H1 (cell line): Measurements from ENCODE around the gene METTL8. TPM values are rescaled to one million over a fixed set of nuclear protein-coding genes. Genes with fewer than 3 reads are reported as not detected.
"Not testable (repeated sequence)": the region's sequence is repeated elsewhere in the genome, so short reads cannot be mapped to it uniquely, and the experiment has no call there.

Experiments
- CTCF ChIA-PET: fragments of 300-600 bp; sonication (Branson Sonifier 250); formaldehyde crosslinking; loops from one replicate; lab custom pipeline; 2021; ENCODE audit not compliant: partially characterized antibody; lab: Charles Lee
- POLR2A ChIA-PET: fragments of 300-600 bp; sonication (Branson Sonifier 250); formaldehyde crosslinking; loops from one replicate; lab custom pipeline; 2021; ENCODE audit warnings: inconsistent platforms; ENCODE audit not compliant: partially characterized antibody; lab: Charles Lee
- DNase-seq, 2 experiments: peaks; one replicate each; pipeline versions ENCODE4 v3.0.0 to v3.0.0-alpha.2; 2010 to 2022; ENCODE audit warnings: low spot score in 2 of 2, low read depth in 1 of 2, mixed read lengths in 1 of 2
- FAIRE-seq: peaks from 2 replicates; lab custom pipeline; 2011; peaks lifted over from hg19 to GRCh38; lab: Jason Lieb, UNC
- H2AFZ ChIP-seq: 2 replicates; pipeline ENCODE4 v1.8.1; 2012; ENCODE audit warnings: low read length, inconsistent platforms
- H2AK5ac ChIP-seq: 2 replicates; pipeline ENCODE4 v1.6.1; 2013; ENCODE audit warnings: low read depth, low read length
- H2BK120ac ChIP-seq: replicated peaks from 2 replicates; pipeline ENCODE3; 2013; ENCODE audit warnings: low read depth, low read length, inconsistent platforms
- H2BK12ac ChIP-seq: 2 replicates; pipeline ENCODE4 v1.6.1; 2013; ENCODE audit warnings: low read depth, low read length
- H2BK15ac ChIP-seq: 2 replicates; pipeline ENCODE4 v1.6.1; 2013; ENCODE audit warnings: low read length
- H2BK20ac ChIP-seq: 2 replicates; pipeline ENCODE4 v1.6.1; 2013; ENCODE audit warnings: low read length
- H2BK5ac ChIP-seq: 2 replicates; pipeline ENCODE4 v1.6.1; 2013; ENCODE audit warnings: low read depth, low read length
- H3K14ac ChIP-seq: 2 replicates; pipeline ENCODE4 v1.6.1; 2013; ENCODE audit warnings: inconsistent platforms; ENCODE audit not compliant: insufficient read length
- H3K18ac ChIP-seq: 2 replicates; pipeline ENCODE4 v1.6.1; 2013; ENCODE audit warnings: low read length; ENCODE audit errors: extremely low read depth
- H3K23ac ChIP-seq: 2 replicates; pipeline ENCODE4 v1.6.1; 2013; ENCODE audit warnings: inconsistent platforms; ENCODE audit not compliant: insufficient read length
- H3K23me2 ChIP-seq: 2 replicates; pipeline ENCODE4 v1.6.1; 2013; ENCODE audit warnings: low read depth, low read length
- H3K27ac ChIP-seq: 2 replicates; pipeline ENCODE4 v1.6.1; 2011; ENCODE audit warnings: low read depth, low read length, inconsistent platforms
- H3K27me3 ChIP-seq, 4 experiments: replicated peaks in 1 of 4; 1 replicate in 1 of 4; 2 replicates in 3 of 4; pipeline versions ENCODE4 v1.6.1 to v1.8.1; 2011 to 2013; ENCODE audit warnings: low read length in 3 of 4, mild to moderate bottlenecking in 3 of 4, inconsistent platforms in 2 of 4, mixed read lengths in 2 of 4, moderate library complexity in 1 of 4; ENCODE audit not compliant: control insufficient read depth in 3 of 4, insufficient read depth in 3 of 4; ENCODE audit errors: extremely low read depth in 1 of 4
- H3K36me3 ChIP-seq, 4 experiments: 2 replicates each; pipeline versions ENCODE4 v1.6.1 to v1.8.1; 2011 to 2013; ENCODE audit warnings: mild to moderate bottlenecking in 4 of 4, low read length in 3 of 4, moderate library complexity in 2 of 4, control low read depth in 1 of 4, inconsistent platforms in 1 of 4; ENCODE audit not compliant: insufficient read depth in 4 of 4, control insufficient read depth in 2 of 4
- H3K4ac ChIP-seq: replicated peaks from 2 replicates; pipeline ENCODE3; 2013; ENCODE audit warnings: low read length, low read depth, mixed read lengths, inconsistent platforms; ENCODE audit not compliant: insufficient read length
- H3K4me1 ChIP-seq, 4 experiments: replicated peaks in 1 of 4; 1 replicate in 1 of 4; 2 replicates in 3 of 4; pipeline versions ENCODE4 v1.6.1 to v1.8.1; 2011 to 2013; ENCODE audit warnings: low read length in 3 of 4, inconsistent platforms in 2 of 4, mixed read lengths in 1 of 4; ENCODE audit not compliant: insufficient read depth in 4 of 4, control insufficient read depth in 3 of 4
- H3K4me2 ChIP-seq, 2 experiments: 2 replicates each; pipeline versions ENCODE4 v1.6.1 to v1.8.1; 2011 to 2013; ENCODE audit warnings: low read depth in 2 of 2, low read length in 2 of 2, control low read depth in 1 of 2, inconsistent platforms in 1 of 2, mild to moderate bottlenecking in 1 of 2; ENCODE audit not compliant: insufficient read depth in 1 of 2
- H3K4me3 ChIP-seq, 4 experiments: fragments of 200-600, 300-600 bp in 1 of 4; sonication (generic), shearing (Covaris generic), sonication (Bioruptor Twin) in 1 of 4; 2 replicates each; pipeline versions ENCODE4 v1.5.1 to v1.8.1; 2011 to 2016; ENCODE audit warnings: low read length in 4 of 4, low read depth in 3 of 4, control low read depth in 2 of 4, inconsistent platforms in 2 of 4, mild to moderate bottlenecking in 2 of 4, mixed read lengths in 1 of 4, moderate library complexity in 1 of 4; ENCODE audit not compliant: insufficient read depth in 2 of 4; ENCODE audit errors: extremely low read depth in 1 of 4
- H3K56ac ChIP-seq: replicated peaks from 2 replicates; pipeline ENCODE3; 2013; ENCODE audit warnings: low read depth, mild to moderate bottlenecking, mixed read lengths, low read length, inconsistent platforms; ENCODE audit not compliant: insufficient read length
- H3K79me1 ChIP-seq: 2 replicates; pipeline ENCODE4 v1.6.1; 2013; ENCODE audit warnings: low read depth, low read length, control low read depth
- H3K79me2 ChIP-seq, 2 experiments: 2 replicates each; pipeline versions ENCODE4 v1.6.1 to v1.8.1; 2012 to 2013; ENCODE audit warnings: low read length in 2 of 2, mild to moderate bottlenecking in 2 of 2, inconsistent platforms in 1 of 2; ENCODE audit not compliant: insufficient read depth in 2 of 2, control insufficient read depth in 1 of 2
- H3K9ac ChIP-seq, 4 experiments: replicated peaks in 1 of 4; 1 replicate in 1 of 4; 2 replicates in 3 of 4; pipeline versions ENCODE4 v1.6.1 to v1.8.1; 2011 to 2013; ENCODE audit warnings: low read depth in 3 of 4, low read length in 3 of 4, control low read depth in 2 of 4, mild to moderate bottlenecking in 2 of 4, moderate library complexity in 2 of 4, inconsistent platforms in 1 of 4; ENCODE audit errors: extremely low read depth in 1 of 4
- H3K9me3 ChIP-seq, 2 experiments: 2 replicates each; pipeline versions ENCODE4 v1.6.1 to v1.8.1; 2012 to 2013; ENCODE audit warnings: mild to moderate bottlenecking in 2 of 2, moderate library complexity in 2 of 2, control low read depth in 1 of 2, inconsistent platforms in 1 of 2, low read depth in 1 of 2, low read length in 1 of 2, mixed read lengths in 1 of 2; ENCODE audit not compliant: insufficient read depth in 2 of 2
- H4K20me1 ChIP-seq, 2 experiments: replicated peaks in 1 of 2; 2 replicates each; pipeline versions ENCODE3 to v1.8.1; 2011 to 2013; ENCODE audit warnings: inconsistent platforms in 2 of 2, low read length in 2 of 2, mild to moderate bottlenecking in 1 of 2; ENCODE audit not compliant: insufficient read depth in 2 of 2, control insufficient read depth in 1 of 2
- H4K5ac ChIP-seq: 2 replicates; pipeline ENCODE4 v1.6.1; 2013; ENCODE audit warnings: low read length, low read depth, mixed read lengths, inconsistent platforms; ENCODE audit not compliant: insufficient read length
- H4K8ac ChIP-seq: 2 replicates; pipeline ENCODE4 v1.8.0; 2013; ENCODE audit warnings: mild to moderate bottlenecking, moderate library complexity, low read length, inconsistent platforms; ENCODE audit not compliant: insufficient read depth; ENCODE audit errors: extremely low read depth
- H4K91ac ChIP-seq: replicated peaks from 2 replicates; pipeline ENCODE3; 2013; ENCODE audit warnings: low read length, mixed read lengths, inconsistent platforms; ENCODE audit not compliant: insufficient read length
- JUN ChIP-seq: IDR thresholded peaks from 2 replicates; pipeline ENCODE4 v1.6.1; 2011; ENCODE audit warnings: low read depth, mild to moderate bottlenecking, improper control_type of control experiment, low read length
- WGBS, 2 experiments: shearing (Covaris generic) in 1 of 2; methylation state at CpG; one replicate each; pipeline versions ENCODE4 v1.1.6 to v1.1.7; 2013 to 2015; ENCODE audit warnings: low lambda C conversion rate in 2 of 2, mixed read lengths in 2 of 2, inconsistent platforms in 1 of 2, low coverage in 1 of 2, missing lambda C conversion rate in 1 of 2; ENCODE audit not compliant: insufficient replicate concordance in 2 of 2, insufficient coverage in 1 of 2, insufficient read length in 1 of 2; ENCODE audit errors: extremely low coverage in 1 of 2, missing lambda C conversion rate in 1 of 2; 5-methylcytosine and 5-hydroxymethylcytosine counted together
- polyA plus RNA-seq, 7 experiments: library from polyadenylated mRNA; depleted of rRNA in 3 of 7; stranded (reverse) in 5 of 7; unstranded in 2 of 7; fragments of >200 nt in 5 of 7; fragments of 200-250 nt in 2 of 7; gene quantifications; 1 replicate in 5 of 7; 2 replicates in 1 of 7; 4 replicates in 1 of 7; pipeline versions ENCODE4 v1.2.1 to v1.2.3, GENCODE V29; 2011 to 2013; ENCODE audit warnings: missing spikeins in 2 of 7, mixed read lengths in 2 of 7
- total RNA-seq: library from RNA; stranded (reverse); fragmentation: NEBNext Ultra II Directional; extraction: Animal tissue kit (Norgen Biotek cat#: 25700); gene quantifications from 2 replicates; pipeline ENCODE4 v1.2.1, GENCODE V29; 2021

METTL8 gene
- total and polyA plus RNA-seq, 2 of the 8 experiments (the other 6 are each of a cell fraction or from before 2014, with no cell fraction given): 17.6 to 79.7 TPM

DNA sequence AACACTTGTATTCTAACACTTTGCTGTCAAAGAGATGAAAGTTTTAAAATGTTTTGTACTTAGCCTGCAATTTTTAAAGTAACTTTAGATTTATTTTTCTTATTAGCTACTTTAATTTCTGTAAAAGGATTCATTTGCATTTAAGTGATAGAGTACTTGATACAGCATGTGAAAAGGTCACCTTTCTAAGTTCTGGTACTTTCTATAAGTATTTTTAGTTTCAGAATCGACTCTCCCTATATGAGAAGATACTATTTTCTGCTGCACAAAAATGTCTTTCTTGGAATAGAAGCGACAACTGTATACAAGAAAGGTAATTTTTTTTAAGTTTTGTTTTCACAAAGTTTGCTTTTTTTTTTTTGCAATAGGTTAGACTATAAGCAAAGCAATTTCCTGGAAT, 72.9 kb downstream of the METTL8 start:
- no peak overlapping the region for H4K5ac ChIP-seq
- no peaks in the 10 kb centered on the region; a peak in 2 of 7 replicates for H3K4me1 ChIP-seq
- ChIA-PET POLR2A (no interaction called here), CTCF (no interaction called here)
- no peak overlapping the region for H2BK12ac ChIP-seq
- DNase-seq (no peak), FAIRE-seq (no peak)
- no peaks in the 10 kb centered on the region for H4K20me1 ChIP-seq
- no peak overlapping the region for H3K4me2 ChIP-seq
- no peaks in the 10 kb centered on the region for H3K27me3 ChIP-seq
- H2AK5ac ChIP-seq: no peak overlapping the region
- no peak overlapping the region for H3K14ac ChIP-seq
- H2BK20ac ChIP-seq: no peak overlapping the region
- H2BK5ac ChIP-seq: no peak overlapping the region
- H3K4ac ChIP-seq: no peak overlapping the region
- no peak overlapping the region for H2AFZ ChIP-seq
- no peaks in the 10 kb centered on the region for H3K79me1 ChIP-seq
- TF ChIP-seq JUN: no peak
- H3K36me3 ChIP-seq: peaks cover 0 to 31% (median 11%) of the 10 kb centered on the region in 4 experiments; a peak in 4 of 8 replicates
- no peak overlapping the region for H2BK15ac ChIP-seq
- H3K4me3 ChIP-seq: no peak overlapping the region
- no peak overlapping the region for H3K18ac ChIP-seq
- H3K27ac ChIP-seq: no peak overlapping the region
- WGBS, 2 experiments: 93% methylated on average over 2 of the region's 2 CpGs; no CpG with 5 or more reads in 1 of the 2 experiments
- peaks cover 0 to 4% of the 10 kb centered on the region in 2 experiments; a peak in 2 of 4 replicates for H3K79me2 ChIP-seq
- no peak overlapping the region for H4K8ac ChIP-seq
- H3K23ac ChIP-seq: no peak overlapping the region
- H3K56ac ChIP-seq: no peak overlapping the region
- H3K9me3 ChIP-seq: peaks cover 7 to 10% of the 10 kb centered on the region in 2 experiments; a peak in 3 of 4 replicates
- H2BK120ac ChIP-seq: no peak overlapping the region
- no peak overlapping the region for H3K9ac ChIP-seq
- no peaks in the 10 kb centered on the region for H3K23me2 ChIP-seq
- H4K91ac ChIP-seq: no peak overlapping the region

- POLR2A ChIA-PET, H3K9ac ChIP-seq, H3K4me2 ChIP-seq, H4K8ac ChIP-seq, H3K79me2 ChIP-seq, H2BK12ac ChIP-seq, H3K4ac ChIP-seq, H3K27ac ChIP-seq, H3K23me2 ChIP-seq, H4K5ac ChIP-seq, FAIRE-seq, H2BK5ac ChIP-seq, DNase-seq, H2BK20ac ChIP-seq, H4K20me1 ChIP-seq, H3K79me1 ChIP-seq, H3K56ac ChIP-seq, H3K23ac ChIP-seq, CTCF ChIA-PET, H2AK5ac ChIP-seq, H3K14ac ChIP-seq, H3K27me3 ChIP-seq, H3K18ac ChIP-seq, H2BK15ac ChIP-seq, H2AFZ ChIP-seq, H4K91ac ChIP-seq, H3K4me3 ChIP-seq, H3K4me1 ChIP-seq, H2BK120ac ChIP-seq: not testable (repeated sequence)
- peaks cover 10 to 12% of the 10 kb centered on the region in 2 experiments; a peak in 3 of 4 replicates for H3K9me3 ChIP-seq
- peaks cover 0 to 20% (median 5%) of the 10 kb centered on the region in 4 experiments; a peak in 4 of 8 replicates for H3K36me3 ChIP-seq
- 97% methylated on average over 3 of the region's 3 CpGs; no CpG with 5 or more reads in 1 of the 2 experiments for WGBS, 2 experiments
These were observed 80.0 kb downstream of the METTL8 start for GRCh38 chr2:171353746-171354145.
